ENCODE measurements around the gene STIMATE. TPM values are rescaled to one million over a fixed set of nuclear protein-coding genes. Genes with fewer than 3 reads are reported as not detected.

Gene STIMATE
- total and polyA plus RNA-seq, 4 donors, result 14.0 to 24.4 (median 20.9) TPM

DNA sequence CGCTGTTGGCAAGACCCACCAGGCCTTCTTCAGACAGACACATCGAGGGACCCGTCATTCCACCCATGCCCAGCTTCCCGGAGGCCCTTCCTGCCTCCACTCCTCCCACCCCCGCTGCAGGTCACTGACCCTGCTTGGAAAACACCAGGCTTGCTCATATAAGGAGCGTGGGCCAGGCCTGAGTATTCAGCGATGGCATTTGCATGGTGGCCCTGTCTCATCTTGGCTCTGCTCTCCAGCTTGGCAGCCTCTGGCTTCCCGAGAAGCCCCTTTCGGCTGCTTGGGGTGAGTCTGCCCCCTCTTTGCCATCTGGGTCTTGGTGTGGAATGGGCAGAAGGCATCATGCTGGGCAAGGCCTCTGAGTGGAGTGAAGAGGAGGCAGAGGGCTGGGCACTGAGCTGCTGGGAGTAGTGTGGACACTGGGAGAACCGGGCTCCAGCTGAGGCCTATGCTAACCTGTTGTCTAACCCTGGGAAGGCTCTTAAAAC lies 102.7 kb downstream of the STIMATE start, which contains the start of gene ITIH3:
Gene ITIH3, plus strand, starts transcription at position 185 of the 488 bp plus-strand sequence. Its CDS starts 8 bp downstream, at position 193.
- no peak for DNase-seq (ENCODE audit: low spot score)
- H3K4me3 ChIP-seq (ENCODE audit: low read depth in 1 of 3, low read length in 3 of 3), result peak within 1 kb of the TSS; percentile 50 to 68 (median 52)
- WGBS, result 26% methylated on average over 10 of the region's 10 CpGs
- peaks cover 10 to 44% (median 34%) of the 10 kb centered on the region in 4 donors for H3K36me3 ChIP-seq (ENCODE audit: control insufficient read depth in 4 of 4, insufficient read depth in 3 of 4, low read depth in 1 of 4, low read length in 3 of 4)
- H3K27me3 ChIP-seq (ENCODE audit: control insufficient read depth in 4 of 4, insufficient read depth in 4 of 4, low read length in 3 of 4), result no peaks in the 10 kb centered on the region
- H3K4me1 ChIP-seq (ENCODE audit: control insufficient read depth in 4 of 4, insufficient read depth in 4 of 4, low read length in 3 of 4), result peaks cover 27 to 89% (median 70%) of the 10 kb centered on the region in 4 donors
- H3K9me3 ChIP-seq (ENCODE audit: control insufficient read depth in 4 of 4, low read length in 3 of 4), result no peaks in the 10 kb centered on the region
- H3K27ac ChIP-seq (ENCODE audit: low read depth in 1 of 2, low read length in 2 of 2), result peak within 1 kb of the TSS; percentile 77 to 97
- H3K9ac ChIP-seq (ENCODE audit: low read depth in 1 of 2, low read length in 2 of 2), result peak within 1 kb of the TSS; percentile 10 to 80
- TF ChIP-seq EGR1 (IDR thresholded peaks at IDR 0.05; ENCODE audit: low read depth in 2 of 2), result peak; percentile 86 to 96
- TF ChIP-seq, protein P1, sequence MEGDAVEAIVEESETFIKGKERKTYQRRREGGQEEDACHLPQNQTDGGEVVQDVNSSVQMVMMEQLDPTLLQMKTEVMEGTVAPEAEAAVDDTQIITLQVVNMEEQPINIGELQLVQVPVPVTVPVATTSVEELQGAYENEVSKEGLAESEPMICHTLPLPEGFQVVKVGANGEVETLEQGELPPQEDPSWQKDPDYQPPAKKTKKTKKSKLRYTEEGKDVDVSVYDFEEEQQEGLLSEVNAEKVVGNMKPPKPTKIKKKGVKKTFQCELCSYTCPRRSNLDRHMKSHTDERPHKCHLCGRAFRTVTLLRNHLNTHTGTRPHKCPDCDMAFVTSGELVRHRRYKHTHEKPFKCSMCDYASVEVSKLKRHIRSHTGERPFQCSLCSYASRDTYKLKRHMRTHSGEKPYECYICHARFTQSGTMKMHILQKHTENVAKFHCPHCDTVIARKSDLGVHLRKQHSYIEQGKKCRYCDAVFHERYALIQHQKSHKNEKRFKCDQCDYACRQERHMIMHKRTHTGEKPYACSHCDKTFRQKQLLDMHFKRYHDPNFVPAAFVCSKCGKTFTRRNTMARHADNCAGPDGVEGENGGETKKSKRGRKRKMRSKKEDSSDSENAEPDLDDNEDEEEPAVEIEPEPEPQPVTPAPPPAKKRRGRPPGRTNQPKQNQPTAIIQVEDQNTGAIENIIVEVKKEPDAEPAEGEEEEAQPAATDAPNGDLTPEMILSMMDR (IDR thresholded peaks at IDR 0.05; ENCODE audit: low read depth, low read length, missing input control), result no peak
- peak; percentile 61 to 69 for TF ChIP-seq HNF4A (conservative IDR thresholded peaks at IDR 0.05)
- peak in 1 of 2 donors; percentile 55 for TF ChIP-seq GABPA (IDR thresholded peaks at IDR 0.05 in 1 of 2, conservative IDR thresholded peaks at IDR 0.05 in 1 of 2)
- no peak for TF ChIP-seq FOXA1 (IDR thresholded peaks at IDR 0.05)
- no peak for TF ChIP-seq JUND (IDR thresholded peaks at IDR 0.05)
- TF ChIP-seq, protein P2, sequence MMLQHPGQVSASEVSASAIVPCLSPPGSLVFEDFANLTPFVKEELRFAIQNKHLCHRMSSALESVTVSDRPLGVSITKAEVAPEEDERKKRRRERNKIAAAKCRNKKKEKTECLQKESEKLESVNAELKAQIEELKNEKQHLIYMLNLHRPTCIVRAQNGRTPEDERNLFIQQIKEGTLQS (IDR thresholded peaks at IDR 0.05), result peak; percentile 34
- peak; percentile 98 to 99 for TF ChIP-seq RXRA (IDR thresholded peaks at IDR 0.05)
- peak; percentile 91 for TF ChIP-seq SP1 (IDR thresholded peaks at IDR 0.05)
- TF ChIP-seq, protein P3, sequence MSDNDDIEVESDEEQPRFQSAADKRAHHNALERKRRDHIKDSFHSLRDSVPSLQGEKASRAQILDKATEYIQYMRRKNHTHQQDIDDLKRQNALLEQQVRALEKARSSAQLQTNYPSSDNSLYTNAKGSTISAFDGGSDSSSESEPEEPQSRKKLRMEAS (IDR thresholded peaks at IDR 0.05), result peak; percentile 64
- no peak for TF ChIP-seq NR2F2 (IDR thresholded peaks at IDR 0.05)
- TF ChIP-seq, protein P4, sequence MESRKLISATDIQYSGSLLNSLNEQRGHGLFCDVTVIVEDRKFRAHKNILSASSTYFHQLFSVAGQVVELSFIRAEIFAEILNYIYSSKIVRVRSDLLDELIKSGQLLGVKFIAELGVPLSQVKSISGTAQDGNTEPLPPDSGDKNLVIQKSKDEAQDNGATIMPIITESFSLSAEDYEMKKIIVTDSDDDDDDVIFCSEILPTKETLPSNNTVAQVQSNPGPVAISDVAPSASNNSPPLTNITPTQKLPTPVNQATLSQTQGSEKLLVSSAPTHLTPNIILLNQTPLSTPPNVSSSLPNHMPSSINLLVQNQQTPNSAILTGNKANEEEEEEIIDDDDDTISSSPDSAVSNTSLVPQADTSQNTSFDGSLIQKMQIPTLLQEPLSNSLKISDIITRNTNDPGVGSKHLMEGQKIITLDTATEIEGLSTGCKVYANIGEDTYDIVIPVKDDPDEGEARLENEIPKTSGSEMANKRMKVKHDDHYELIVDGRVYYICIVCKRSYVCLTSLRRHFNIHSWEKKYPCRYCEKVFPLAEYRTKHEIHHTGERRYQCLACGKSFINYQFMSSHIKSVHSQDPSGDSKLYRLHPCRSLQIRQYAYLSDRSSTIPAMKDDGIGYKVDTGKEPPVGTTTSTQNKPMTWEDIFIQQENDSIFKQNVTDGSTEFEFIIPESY (IDR thresholded peaks at IDR 0.05), result peak; percentile 63
- TF ChIP-seq TAF1 (conservative IDR thresholded peaks at IDR 0.05), result peak; percentile 91
- peak; percentile 80 for TF ChIP-seq YY1 (IDR thresholded peaks at IDR 0.05)
- no peak for TF ChIP-seq HNF4G (IDR thresholded peaks at IDR 0.05)
- TF ChIP-seq RAD21 (IDR thresholded peaks at IDR 0.05), result peak in 1 of 2 donors; percentile 19
- TF ChIP-seq, protein P5, sequence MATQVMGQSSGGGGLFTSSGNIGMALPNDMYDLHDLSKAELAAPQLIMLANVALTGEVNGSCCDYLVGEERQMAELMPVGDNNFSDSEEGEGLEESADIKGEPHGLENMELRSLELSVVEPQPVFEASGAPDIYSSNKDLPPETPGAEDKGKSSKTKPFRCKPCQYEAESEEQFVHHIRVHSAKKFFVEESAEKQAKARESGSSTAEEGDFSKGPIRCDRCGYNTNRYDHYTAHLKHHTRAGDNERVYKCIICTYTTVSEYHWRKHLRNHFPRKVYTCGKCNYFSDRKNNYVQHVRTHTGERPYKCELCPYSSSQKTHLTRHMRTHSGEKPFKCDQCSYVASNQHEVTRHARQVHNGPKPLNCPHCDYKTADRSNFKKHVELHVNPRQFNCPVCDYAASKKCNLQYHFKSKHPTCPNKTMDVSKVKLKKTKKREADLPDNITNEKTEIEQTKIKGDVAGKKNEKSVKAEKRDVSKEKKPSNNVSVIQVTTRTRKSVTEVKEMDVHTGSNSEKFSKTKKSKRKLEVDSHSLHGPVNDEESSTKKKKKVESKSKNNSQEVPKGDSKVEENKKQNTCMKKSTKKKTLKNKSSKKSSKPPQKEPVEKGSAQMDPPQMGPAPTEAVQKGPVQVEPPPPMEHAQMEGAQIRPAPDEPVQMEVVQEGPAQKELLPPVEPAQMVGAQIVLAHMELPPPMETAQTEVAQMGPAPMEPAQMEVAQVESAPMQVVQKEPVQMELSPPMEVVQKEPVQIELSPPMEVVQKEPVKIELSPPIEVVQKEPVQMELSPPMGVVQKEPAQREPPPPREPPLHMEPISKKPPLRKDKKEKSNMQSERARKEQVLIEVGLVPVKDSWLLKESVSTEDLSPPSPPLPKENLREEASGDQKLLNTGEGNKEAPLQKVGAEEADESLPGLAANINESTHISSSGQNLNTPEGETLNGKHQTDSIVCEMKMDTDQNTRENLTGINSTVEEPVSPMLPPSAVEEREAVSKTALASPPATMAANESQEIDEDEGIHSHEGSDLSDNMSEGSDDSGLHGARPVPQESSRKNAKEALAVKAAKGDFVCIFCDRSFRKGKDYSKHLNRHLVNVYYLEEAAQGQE (IDR thresholded peaks at IDR 0.05), result peak; percentile 94
- peak; percentile 43 for TF ChIP-seq FOXA2 (IDR thresholded peaks at IDR 0.05)
